Measurements from ENCODE around the gene DLGAP5. TPM values are rescaled to one million over a fixed set of nuclear protein-coding genes. Genes with fewer than 3 reads are reported as not detected.

Gene DLGAP5
- total RNA-seq, 1 experiment from 2014 or later: 72.8 TPM

GRCh38 chr14:55194656-55195355, 3.4 kb upstream of the DLGAP5 start:
- TF ChIP-seq REST (IDR thresholded peaks at IDR 0.05; ENCODE audit: low read depth) (no peak), ZBTB33 (IDR thresholded peaks at IDR 0.05; ENCODE audit: extremely low read depth, insufficient replicate concordance, low read length) (no peak), EGR1 (IDR thresholded peaks at IDR 0.05; ENCODE audit: low read depth) (no peak), POLR2AphosphoS5 (IDR thresholded peaks at IDR 0.05; ENCODE audit: low read depth, low read length) (no peak), SRF (IDR thresholded peaks at IDR 0.05; ENCODE audit: low read depth) (no peak), SP1 (IDR thresholded peaks at IDR 0.05; ENCODE audit: low read depth) (no peak), YY1 (IDR thresholded peaks at IDR 0.05; ENCODE audit: extremely low read depth, insufficient replicate concordance, low read depth, low read length) (no peak), ZFX (IDR thresholded peaks at IDR 0.05) (no peak), EZH2phosphoT487 (IDR thresholded peaks at IDR 0.05; ENCODE audit: borderline replicate concordance) (no peak), POLR2A (IDR thresholded peaks at IDR 0.05; ENCODE audit: borderline replicate concordance, extremely low read depth, insufficient read depth, insufficient read length) (no peak)
- H3K27ac ChIP-seq (ENCODE audit: low read depth, low read length): no peak overlapping the region
- no peak overlapping the region for H2AFZ ChIP-seq (ENCODE audit: low read depth, low read length, poor library complexity, severe bottlenecking)
- H4K20me1 ChIP-seq (ENCODE audit: insufficient read depth): no peaks in the 10 kb centered on the region
- H3K4me1 ChIP-seq (ENCODE audit: control insufficient read depth in 1 of 2, insufficient read depth in 2 of 2, low read length in 2 of 2): peaks cover 6 to 17% of the 10 kb centered on the region in 2 experiments
- H3K9me2 ChIP-seq (ENCODE audit: insufficient read depth): no peaks in the 10 kb centered on the region
- RAD21 ChIA-PET (ENCODE audit: low non-redundant PET in 1 of 2, low total read pairs in 2 of 2, uncharacterized antibody in 2 of 2, unreplicated experiment in 2 of 2): no interaction called here
- no peak overlapping the region for H3K4me3 ChIP-seq (replicated peaks in 1 of 2; ENCODE audit: low read depth in 1 of 2, low read length in 2 of 2)
- CTCF ChIA-PET: no interaction called here
- peaks cover 15% of the 10 kb centered on the region for H3K79me2 ChIP-seq (ENCODE audit: insufficient read depth, low read length)
- intact Hi-C loops (cut with micrococcal nuclease): no loop called here
- POLR2A ChIA-PET: no interaction called here
- no peak for ATAC-seq
- no peak overlapping the region for H3K9ac ChIP-seq (ENCODE audit: low read length)
- no peaks in the 10 kb centered on the region for H3K9me3 ChIP-seq (ENCODE audit: control insufficient read depth in 1 of 2, insufficient read depth in 1 of 2, low read depth in 1 of 2, low read length in 2 of 2)
- no TSS peak for BruUV-seq (replicated peaks)
- no peak for DNase-seq (ENCODE audit: low read depth, low spot score)
- no peaks in the 10 kb centered on the region for H3K27me3 ChIP-seq (ENCODE audit: insufficient read depth, low read length)
- no peak overlapping the region for H3K4me2 ChIP-seq (ENCODE audit: low read length)
- no peaks in the 10 kb centered on the region for H3K36me3 ChIP-seq (ENCODE audit: control insufficient read depth in 1 of 2, insufficient read depth in 2 of 2, low read length in 2 of 2)
